Ascending aorta (tissue), 2 donors: Measurements from ENCODE around the gene CLIP1. TPM values are rescaled to one million over a fixed set of nuclear protein-coding genes. Genes with fewer than 3 reads are reported as not detected.

Source experiments
- DNase-seq, 2 donors: peaks; one replicate each; pipeline ENCODE4 v3.0.0-alpha.2; 2019; ENCODE audit warnings: low spot score in 2 of 2
- H3K27ac ChIP-seq, 2 donors: fragments of 200-600 bp; sonication (generic); one replicate each; pipeline ENCODE4 v1.5.1; 2016 to 2017; ENCODE audit warnings: mild to moderate bottlenecking in 1 of 2
- H3K27me3 ChIP-seq: fragments of 200-600 bp; sonication (generic); one replicate; pipeline ENCODE4 v1.5.1; 2017
- H3K36me3 ChIP-seq, 2 donors: fragments of 200-600 bp; sonication (generic); one replicate each; pipeline ENCODE4 v1.5.1; 2016
- H3K4me1 ChIP-seq, 2 donors: fragments of 200-600 bp; sonication (generic); one replicate each; pipeline ENCODE4 v1.5.1; 2016 to 2017; ENCODE audit warnings: mild to moderate bottlenecking in 1 of 2
- H3K4me3 ChIP-seq, 2 donors: fragments of 200-600 bp; sonication (generic); one replicate each; pipeline ENCODE4 v1.5.1; 2016 to 2017; ENCODE audit warnings: mild to moderate bottlenecking in 1 of 2
- H3K9me3 ChIP-seq, 2 donors: fragments of 200-600 bp; sonication (generic); one replicate each; pipeline ENCODE4 v1.5.1; 2016
- intact Hi-C: fragments of 100-400 bp; cut with DNase I; formaldehyde crosslinking; loops from one replicate; pipeline ENCODE4 v1.15.1; 2023
- total RNA-seq: library from RNA; depleted of rRNA; stranded (reverse); fragments of >200 nt; gene quantifications from one replicate; pipeline ENCODE4 v1.1.0, GENCODE V29; 2016
- TF ChIP-seq, protein P1 (sequence below), 3 experiments: fragments of 200-600 bp in 2 of 3; fragments of 450-650 bp in 1 of 3; sonication (generic) in 2 of 3; IDR thresholded peaks; one replicate each; pipeline ENCODE4 v1.5.1; 2016 to 2019; ENCODE audit warnings: antibody characterized with exemption in 3 of 3, mild to moderate bottlenecking in 1 of 3, moderate library complexity in 1 of 3

Gene CLIP1
- total RNA-seq, 1 donor from 2014 or later = 44.7 TPM

DNA sequence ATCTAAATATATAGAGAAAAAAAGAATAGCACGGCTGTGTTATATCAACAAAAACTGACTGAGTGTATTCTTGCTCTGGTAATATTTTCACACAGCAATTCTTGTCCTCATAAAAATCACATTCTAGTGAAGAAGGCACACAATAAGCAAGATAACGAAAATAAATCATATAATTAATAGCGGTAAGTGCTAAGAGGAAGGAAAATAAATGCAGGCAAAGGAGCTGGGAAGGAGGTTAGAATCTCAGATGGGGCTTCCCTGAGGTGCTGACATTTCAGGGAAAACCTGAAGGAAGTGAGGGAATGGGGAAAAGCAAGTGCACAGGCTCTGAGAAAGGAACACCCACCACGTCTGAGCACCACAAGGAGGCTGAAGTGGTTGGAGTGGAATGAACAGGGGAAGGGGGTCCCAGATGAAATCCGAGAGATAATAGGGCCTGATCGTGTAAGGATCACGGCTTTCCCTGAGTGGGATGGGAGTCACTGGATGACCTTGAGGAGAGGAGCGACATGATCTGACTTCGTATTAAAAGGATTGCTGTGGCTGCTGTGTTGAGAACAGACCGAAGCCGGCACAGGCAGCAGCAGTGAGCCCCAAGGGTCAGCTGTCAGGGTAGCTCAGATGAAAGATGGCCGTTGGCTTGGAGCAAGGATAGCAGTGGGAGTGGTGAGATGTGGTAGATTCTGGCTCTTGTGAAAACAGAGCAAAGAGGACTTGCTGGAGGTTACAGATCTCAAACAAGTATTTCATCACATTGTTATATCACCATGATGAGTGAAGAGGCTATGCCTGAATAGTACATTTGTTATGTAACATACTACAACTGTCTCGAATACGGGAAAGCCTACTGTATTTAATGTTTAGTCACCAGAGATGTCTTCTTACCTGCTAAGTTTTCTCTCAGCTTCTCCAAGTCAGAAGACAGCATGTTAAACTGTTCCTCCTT is 89.1 kb downstream of the CLIP1 start:
- intact Hi-C loops = no loop called here
- no peak for DNase-seq
- Histone ChIP-seq H3K36me3 (peaks cover 52 to 67% of the 10 kb centered on the region in 2 donors), H3K27me3 (no peaks in the 10 kb centered on the region), H3K27ac (peak overlapping the region in 1 of 2 donors; percentile 2), H3K9me3 (no peaks in the 10 kb centered on the region), H3K4me3 (no peak overlapping the region), H3K4me1 (no peaks in the 10 kb centered on the region)
- TF ChIP-seq, protein P1, sequence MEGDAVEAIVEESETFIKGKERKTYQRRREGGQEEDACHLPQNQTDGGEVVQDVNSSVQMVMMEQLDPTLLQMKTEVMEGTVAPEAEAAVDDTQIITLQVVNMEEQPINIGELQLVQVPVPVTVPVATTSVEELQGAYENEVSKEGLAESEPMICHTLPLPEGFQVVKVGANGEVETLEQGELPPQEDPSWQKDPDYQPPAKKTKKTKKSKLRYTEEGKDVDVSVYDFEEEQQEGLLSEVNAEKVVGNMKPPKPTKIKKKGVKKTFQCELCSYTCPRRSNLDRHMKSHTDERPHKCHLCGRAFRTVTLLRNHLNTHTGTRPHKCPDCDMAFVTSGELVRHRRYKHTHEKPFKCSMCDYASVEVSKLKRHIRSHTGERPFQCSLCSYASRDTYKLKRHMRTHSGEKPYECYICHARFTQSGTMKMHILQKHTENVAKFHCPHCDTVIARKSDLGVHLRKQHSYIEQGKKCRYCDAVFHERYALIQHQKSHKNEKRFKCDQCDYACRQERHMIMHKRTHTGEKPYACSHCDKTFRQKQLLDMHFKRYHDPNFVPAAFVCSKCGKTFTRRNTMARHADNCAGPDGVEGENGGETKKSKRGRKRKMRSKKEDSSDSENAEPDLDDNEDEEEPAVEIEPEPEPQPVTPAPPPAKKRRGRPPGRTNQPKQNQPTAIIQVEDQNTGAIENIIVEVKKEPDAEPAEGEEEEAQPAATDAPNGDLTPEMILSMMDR (IDR thresholded peaks at IDR 0.05) = no peak

GRCh38 chr12:122327494-122328385 is 94.7 kb downstream of the CLIP1 start:
- intact Hi-C loops = no loop called here
- H3K9me3 ChIP-seq = no peaks in the 10 kb centered on the region
- peaks cover 57 to 75% of the 10 kb centered on the region in 2 donors for H3K36me3 ChIP-seq
- TF ChIP-seq, protein P1 (IDR thresholded peaks at IDR 0.05) = no peak
- no peaks in the 10 kb centered on the region for H3K4me1 ChIP-seq
- DNase-seq = no peak
- H3K4me3 ChIP-seq = no peak overlapping the region
- no peak overlapping the region for H3K27ac ChIP-seq
- no peaks in the 10 kb centered on the region for H3K27me3 ChIP-seq

DNA sequence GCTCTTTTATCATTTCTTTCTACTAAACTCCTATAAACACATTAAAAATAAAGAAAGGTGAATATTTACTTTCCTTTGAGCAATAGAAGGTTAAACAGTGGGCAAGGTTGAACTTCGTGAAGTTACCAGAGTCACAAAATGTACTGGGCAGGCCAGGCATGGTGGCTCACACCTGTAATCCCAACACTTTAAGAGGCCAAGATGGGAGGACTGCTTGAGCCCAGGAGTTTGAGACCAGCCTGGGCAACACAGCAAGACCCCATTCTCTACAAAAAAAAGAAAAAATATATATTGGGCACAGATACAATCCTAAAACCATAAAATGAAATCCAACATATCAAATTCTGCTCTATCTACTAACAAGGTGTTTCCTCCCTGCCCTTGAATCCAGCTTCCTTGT is 95.5 kb downstream of the CLIP1 start:
- intact Hi-C loops = no loop called here
- DNase-seq = no peak
- Histone ChIP-seq H3K27me3 (no peaks in the 10 kb centered on the region), H3K4me3 (no peak overlapping the region), H3K4me1 (no peaks in the 10 kb centered on the region), H3K9me3 (no peaks in the 10 kb centered on the region), H3K36me3 (peaks cover 59 to 76% of the 10 kb centered on the region in 2 donors), H3K27ac (no peak overlapping the region)
- TF ChIP-seq, protein P1 (IDR thresholded peaks at IDR 0.05) = no peak

GRCh38 chr12:122326586-122326985 is 95.9 kb downstream of the CLIP1 start:
- H3K4me3 ChIP-seq = no peak overlapping the region
- H3K27me3 ChIP-seq = no peaks in the 10 kb centered on the region
- TF ChIP-seq, protein P1 (IDR thresholded peaks at IDR 0.05) = no peak
- H3K36me3 ChIP-seq = peaks cover 57 to 75% of the 10 kb centered on the region in 2 donors
- no peaks in the 10 kb centered on the region for H3K9me3 ChIP-seq
- DNase-seq = no peak
- H3K4me1 ChIP-seq = no peaks in the 10 kb centered on the region
- no peak overlapping the region for H3K27ac ChIP-seq
- intact Hi-C loops = no loop called here

- intact Hi-C loops = no loop called here
- Histone ChIP-seq H3K9me3 (no peaks in the 10 kb centered on the region), H3K4me3 (no peak overlapping the region), H3K4me1 (peaks cover 9 to 15% of the 10 kb centered on the region in 2 donors), H3K27ac (no peak overlapping the region), H3K27me3 (no peaks in the 10 kb centered on the region), H3K36me3 (peaks cover 46 to 66% of the 10 kb centered on the region in 2 donors)
- DNase-seq = no peak
- TF ChIP-seq, protein P1 (IDR thresholded peaks at IDR 0.05) = no peak
These were observed 99.0 kb downstream of the CLIP1 start for GRCh38 chr12:122323311-122324019.
